IPS DF 6.9 (cell line): ENCODE results near the gene SHISA8.

Experiments used
- DNase-seq: peaks from one replicate; pipeline ENCODE4 v3.0.0-alpha.2; 2013; ENCODE audit warnings: low read depth, low spot score
- H3K27ac ChIP-seq: one replicate; pipeline ENCODE4 v1.5.1; 2013; ENCODE audit warnings: low read length, control low read depth
- H3K27me3 ChIP-seq: 2 replicates; pipeline ENCODE4 v1.6.1; 2013; ENCODE audit warnings: mild to moderate bottlenecking, low read length; ENCODE audit not compliant: control insufficient read depth, insufficient read depth
- H3K36me3 ChIP-seq: 2 replicates; pipeline ENCODE4 v1.6.1; 2013; ENCODE audit warnings: low read length; ENCODE audit not compliant: control insufficient read depth, insufficient read depth
- H3K4me1 ChIP-seq: 2 replicates; pipeline ENCODE4 v1.6.1; 2013; ENCODE audit warnings: low read length; ENCODE audit not compliant: control insufficient read depth, insufficient read depth
- H3K4me3 ChIP-seq: 2 replicates; pipeline ENCODE4 v1.5.1; 2013; ENCODE audit warnings: mild to moderate bottlenecking, low read length
- H3K9me3 ChIP-seq: 2 replicates; pipeline ENCODE4 v1.6.1; 2013; ENCODE audit warnings: low read length, inconsistent platforms; ENCODE audit not compliant: control insufficient read depth, insufficient read depth
- WGBS: extraction: QIAGEN DNeasy Blood & Tissue Kit; methylation state at CpG from one replicate; pipeline ENCODE4 v1.1.7; 2013; ENCODE audit warnings: mixed read lengths, missing lambda C conversion rate; ENCODE audit not compliant: insufficient read length, insufficient coverage; 5-methylcytosine and 5-hydroxymethylcytosine counted together

The SHISA8 gene

DNA sequence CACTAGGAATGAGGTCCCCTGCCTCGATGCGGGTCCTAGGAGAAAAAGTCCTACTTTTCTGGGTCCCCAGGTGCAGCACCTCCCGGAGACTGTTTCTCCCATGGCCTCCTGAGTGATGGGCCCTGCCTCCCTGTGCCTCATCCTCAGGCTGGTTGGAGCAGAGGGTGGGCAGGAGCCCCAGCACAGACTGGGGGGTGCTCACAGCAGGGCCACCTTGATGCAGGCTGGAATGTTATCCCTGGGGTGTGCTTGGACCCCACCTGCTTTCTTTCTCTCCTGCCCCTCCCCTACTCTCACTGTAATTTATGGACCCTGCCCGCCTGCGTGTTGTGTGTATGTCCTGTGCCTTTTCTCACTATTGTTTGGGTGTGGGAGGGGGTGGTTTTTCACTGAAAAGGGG, 8.1 kb downstream of the SHISA8 start:
- peaks cover 15% of the 10 kb centered on the region for H3K27me3 ChIP-seq
- no peaks in the 10 kb centered on the region for H3K9me3 ChIP-seq
- no peak overlapping the region for H3K4me3 ChIP-seq
- DNase-seq = no peak
- H3K4me1 ChIP-seq = peaks cover 8% of the 10 kb centered on the region
- WGBS = no CpG with 5 or more reads among the region's 5 CpGs
- H3K36me3 ChIP-seq = peaks cover 27% of the 10 kb centered on the region
- H3K27ac ChIP-seq = no peak overlapping the region

DNA sequence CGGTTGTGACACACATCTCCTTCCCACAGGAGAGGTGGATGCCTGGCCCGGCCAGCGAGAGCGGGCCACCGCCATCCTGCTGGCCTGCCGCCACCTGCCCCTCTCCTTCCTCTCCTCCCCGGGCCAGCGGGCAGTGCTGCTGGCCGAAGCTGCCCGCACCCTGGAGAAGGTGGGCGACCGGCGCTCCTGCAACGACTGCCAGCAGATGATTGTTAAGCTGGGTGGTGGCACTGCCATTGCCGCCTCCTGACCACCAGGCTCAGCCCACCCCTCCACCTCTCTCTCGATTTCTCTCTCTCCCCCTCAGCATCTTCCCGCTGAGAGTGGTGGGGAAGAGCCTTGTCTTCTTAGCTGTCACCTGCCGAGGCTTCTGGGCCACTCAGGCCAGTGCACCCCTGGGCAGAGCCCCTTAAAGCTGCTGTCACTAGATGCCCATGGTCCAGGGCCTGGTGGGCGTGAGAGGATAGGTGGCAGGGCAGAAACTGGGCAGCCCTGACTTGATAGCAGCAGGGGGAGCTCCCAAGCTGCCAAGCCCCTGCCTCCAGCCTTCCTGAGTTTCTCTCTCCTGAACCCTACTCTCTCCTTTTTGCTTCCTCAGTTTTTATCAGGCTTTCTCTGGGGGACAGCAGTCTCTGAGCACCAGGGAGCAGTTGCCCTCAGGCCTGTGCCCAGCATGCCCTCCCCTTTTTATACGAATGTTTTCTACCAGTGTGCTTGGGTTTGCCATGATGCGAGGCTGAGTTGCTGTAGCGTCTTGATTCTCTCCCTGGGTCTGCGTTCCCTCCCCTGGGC, 9.3 kb downstream of the SHISA8 start:
- H3K4me1 ChIP-seq = peaks cover 4% of the 10 kb centered on the region
- peaks cover 3% of the 10 kb centered on the region; the same call in 1 of the 2 replicates for H3K27me3 ChIP-seq
- H3K36me3 ChIP-seq = peaks cover 34% of the 10 kb centered on the region
- H3K9me3 ChIP-seq = no peaks in the 10 kb centered on the region
- no peak overlapping the region for H3K27ac ChIP-seq
- H3K4me3 ChIP-seq = no peak overlapping the region
- DNase-seq = no peak
- WGBS = no CpG with 5 or more reads among the region's 23 CpGs

DNA sequence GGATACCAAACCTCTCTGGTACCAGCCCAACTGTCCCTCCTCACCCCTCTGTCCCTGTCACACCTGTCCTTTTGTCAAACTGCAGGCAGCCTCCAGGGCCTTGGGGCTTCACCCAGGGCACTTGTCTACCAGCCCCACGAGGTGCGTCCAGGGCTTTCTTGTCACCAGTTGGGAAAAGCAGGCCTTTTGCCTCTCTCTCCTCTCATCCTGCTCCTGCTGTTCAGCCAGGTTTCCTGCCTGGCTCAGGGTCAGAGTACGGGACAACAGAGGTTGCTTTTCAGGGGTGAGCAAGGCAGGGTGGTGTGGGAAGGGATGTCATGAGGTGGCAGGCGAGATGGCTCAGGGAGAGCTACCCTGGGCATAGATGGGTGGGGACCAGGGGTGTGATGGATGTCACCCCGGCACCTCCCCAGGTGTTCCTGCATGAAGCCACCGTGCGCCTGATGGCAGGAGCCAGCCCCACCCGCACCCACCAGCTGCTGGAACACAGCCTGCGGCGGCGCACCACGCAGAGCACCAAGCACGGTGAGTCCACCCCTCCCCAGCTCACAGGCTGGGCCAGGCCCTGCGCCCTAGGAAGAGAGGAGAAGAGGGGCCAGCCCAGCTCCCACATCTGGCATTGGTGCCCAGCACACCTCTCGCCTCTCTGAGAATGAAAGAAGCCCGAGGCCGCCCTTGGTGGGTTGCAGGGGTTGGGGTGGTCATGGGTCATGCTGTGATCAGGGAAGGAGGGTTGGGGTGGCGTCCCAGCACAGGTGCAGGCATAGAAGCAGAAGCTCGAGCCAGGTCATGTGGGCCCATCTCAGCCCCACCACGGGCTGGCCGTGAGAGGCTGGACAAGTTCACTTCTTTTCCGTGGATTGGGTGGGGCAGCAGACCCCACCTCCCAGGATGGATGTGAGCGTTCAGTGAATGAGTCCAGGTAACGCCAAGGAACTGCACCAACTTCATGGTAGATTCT, 10.1 kb downstream of the SHISA8 start:
- H3K27ac ChIP-seq = no peak overlapping the region
- H3K4me1 ChIP-seq = peaks cover 3% of the 10 kb centered on the region; the same call in 1 of the 2 replicates
- peaks cover 42% of the 10 kb centered on the region for H3K36me3 ChIP-seq
- H3K9me3 ChIP-seq = no peaks in the 10 kb centered on the region
- H3K27me3 ChIP-seq = no peaks in the 10 kb centered on the region; the same call in 1 of the 2 replicates
- no CpG with 5 or more reads among the region's 24 CpGs for WGBS
- no peak for DNase-seq
- H3K4me3 ChIP-seq = no peak overlapping the region

DNA sequence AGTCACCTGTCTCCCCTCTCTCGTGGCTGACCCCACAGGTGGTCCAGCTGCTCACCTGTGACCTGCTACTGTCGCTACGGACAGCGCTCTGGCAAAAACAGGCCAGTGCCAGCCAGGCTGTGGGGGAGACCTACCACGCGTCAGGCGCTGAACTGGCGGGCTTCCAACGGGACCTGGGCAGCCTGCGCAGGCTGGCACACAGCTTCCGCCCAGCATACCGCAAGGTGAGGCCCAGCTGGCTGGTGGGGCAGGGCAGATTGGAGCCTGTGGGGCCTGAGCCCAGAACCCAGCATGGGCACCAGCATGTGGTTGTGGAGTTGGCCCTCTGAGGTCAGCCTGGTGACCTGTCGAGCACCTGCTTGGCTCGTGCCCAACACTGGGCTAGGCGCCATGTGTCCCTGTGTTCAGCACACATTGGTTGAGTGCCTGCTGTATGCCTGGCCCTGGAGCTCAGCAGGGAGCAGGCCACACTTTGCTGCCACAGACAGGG, 11.9 kb downstream of the SHISA8 start:
- no peaks in the 10 kb centered on the region for H3K9me3 ChIP-seq
- H3K27ac ChIP-seq = no peak overlapping the region
- no CpG with 5 or more reads among the region's 15 CpGs for WGBS
- no peak overlapping the region; the same call in 1 of the 2 replicates for H3K4me3 ChIP-seq
- no peak for DNase-seq
- peaks cover 57% of the 10 kb centered on the region for H3K36me3 ChIP-seq
- H3K4me1 ChIP-seq = peaks cover 3% of the 10 kb centered on the region; the same call in 1 of the 2 replicates
- no peaks in the 10 kb centered on the region for H3K27me3 ChIP-seq

DNA sequence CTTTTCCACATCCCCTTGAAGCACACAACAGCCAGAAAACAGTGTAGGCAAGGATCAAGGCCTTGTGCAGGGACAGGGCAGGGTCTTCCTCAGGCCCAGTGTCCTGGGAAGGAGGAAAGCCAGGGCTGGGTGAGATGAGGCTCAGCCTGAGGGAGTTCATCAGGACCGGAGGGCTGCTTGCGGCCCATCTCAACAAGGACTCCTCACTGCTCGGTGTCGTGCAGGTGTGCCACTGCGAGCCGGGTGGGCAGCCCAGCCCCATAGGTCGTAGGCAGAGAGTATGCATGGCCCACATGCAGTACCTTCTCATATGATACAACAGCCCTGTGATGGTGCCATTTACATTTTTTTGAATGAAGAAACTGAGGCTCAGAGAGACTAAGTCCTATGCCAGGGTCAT, 12.9 kb downstream of the SHISA8 start:
- no peak overlapping the region for H3K4me3 ChIP-seq
- no peaks in the 10 kb centered on the region for H3K9me3 ChIP-seq
- peaks cover 64% of the 10 kb centered on the region for H3K36me3 ChIP-seq
- H3K27me3 ChIP-seq = no peaks in the 10 kb centered on the region
- DNase-seq = no peak
- H3K4me1 ChIP-seq = no peaks in the 10 kb centered on the region
- no peak overlapping the region for H3K27ac ChIP-seq
- WGBS = no CpG with 5 or more reads among the region's 7 CpGs

DNA sequence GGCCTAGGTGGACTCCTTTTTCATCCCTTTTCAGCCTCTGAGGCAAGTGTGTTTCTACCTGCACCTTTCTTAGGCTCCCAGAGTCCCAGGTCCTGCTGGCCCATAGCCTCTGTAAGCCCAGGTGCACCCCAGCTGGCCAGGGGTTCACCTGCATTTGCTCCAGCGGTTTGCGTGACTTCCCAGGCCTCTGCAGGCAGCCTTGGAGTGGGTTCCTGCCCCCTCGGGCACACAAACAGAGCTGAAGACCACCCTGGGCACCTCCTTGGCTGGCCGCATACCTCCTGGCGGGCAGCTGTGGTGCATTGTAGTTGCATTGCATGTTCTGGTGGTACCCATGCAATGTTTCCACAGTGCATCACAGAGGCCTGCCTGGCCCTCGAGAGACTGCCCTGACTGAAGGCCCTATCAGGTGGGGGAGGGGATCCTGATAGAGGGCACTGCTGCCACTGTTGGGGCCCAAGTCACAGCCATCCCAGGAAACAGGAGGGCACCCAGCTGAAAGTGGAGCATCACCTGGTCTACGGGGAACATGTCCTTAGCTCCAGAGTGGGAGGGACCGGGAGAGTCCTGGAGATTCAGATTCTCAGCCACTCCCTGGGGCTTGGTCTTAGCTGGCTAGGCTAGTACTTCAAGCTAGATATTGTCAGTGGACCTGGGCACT, 14.1 kb downstream of the SHISA8 start:
- no peak for DNase-seq
- no CpG with 5 or more reads among the region's 8 CpGs for WGBS

DNA sequence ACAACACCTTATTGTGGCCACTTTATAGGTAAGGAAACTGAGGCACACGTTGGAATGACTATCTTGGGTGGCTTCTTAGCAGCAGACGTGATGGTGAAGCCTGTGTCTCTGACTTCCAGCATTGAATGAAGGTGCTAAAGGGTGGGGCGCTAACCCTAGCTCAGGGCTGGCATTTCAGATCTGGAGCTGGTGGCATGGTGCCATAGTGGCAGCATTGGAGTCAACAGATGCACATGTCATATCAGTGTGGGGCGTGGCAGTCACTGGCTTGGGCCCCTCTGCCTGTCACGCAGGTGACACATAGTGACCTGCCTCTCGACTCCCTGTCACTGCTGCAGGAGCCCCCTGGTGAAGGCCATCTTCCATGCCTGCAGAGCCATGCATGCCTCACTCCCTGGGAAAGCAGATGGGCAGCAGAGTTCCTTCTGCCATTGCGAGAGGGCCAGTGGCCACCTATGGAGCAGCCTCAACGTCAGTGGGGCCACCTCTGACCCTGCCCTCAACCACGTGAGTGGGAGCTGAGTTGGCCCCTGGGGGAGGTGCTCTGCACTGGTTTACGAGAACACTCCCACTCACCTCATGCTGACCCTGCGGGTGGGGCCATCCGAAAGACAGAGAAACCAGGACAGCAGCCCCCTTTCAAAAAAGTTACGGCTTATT, 14.8 kb downstream of the SHISA8 start:
- Histone ChIP-seq H3K9me3 (no peaks in the 10 kb centered on the region), H3K27me3 (no peaks in the 10 kb centered on the region), H3K36me3 (peaks cover 65% of the 10 kb centered on the region), H3K4me3 (no peak overlapping the region), H3K27ac (no peak overlapping the region), H3K4me1 (no peaks in the 10 kb centered on the region)
- no peak for DNase-seq
- no CpG with 5 or more reads among the region's 13 CpGs for WGBS

More for the DNA sequence above, 14.1 kb downstream of the SHISA8 start:
- Histone ChIP-seq H3K9me3 (no peaks in the 10 kb centered on the region), H3K27ac (no peak overlapping the region), H3K4me1 (no peaks in the 10 kb centered on the region), H3K36me3 (peaks cover 69% of the 10 kb centered on the region), H3K27me3 (no peaks in the 10 kb centered on the region), H3K4me3 (no peak overlapping the region)

DNA sequence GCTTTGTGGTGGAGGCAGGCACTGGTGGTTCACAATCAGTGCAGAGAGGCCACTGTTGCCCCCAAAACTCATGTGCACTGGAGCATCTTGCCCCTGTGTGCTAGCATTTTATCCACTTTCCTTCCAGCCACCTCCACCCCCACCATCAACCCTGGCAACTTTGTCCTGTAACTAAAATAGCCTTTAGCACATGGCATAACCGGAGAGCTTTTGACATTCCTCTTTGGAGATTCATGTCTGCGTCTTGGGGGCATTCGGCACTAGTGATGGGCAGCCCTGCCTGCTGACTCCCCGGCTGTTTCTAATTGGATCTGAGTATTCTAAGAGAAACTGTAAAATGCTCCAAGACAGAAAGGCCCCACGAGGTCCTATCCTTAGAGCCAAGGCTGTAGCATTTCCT, 15.8 kb downstream of the SHISA8 start:
- H3K27me3 ChIP-seq = no peaks in the 10 kb centered on the region
- DNase-seq = no peak
- no peaks in the 10 kb centered on the region for H3K9me3 ChIP-seq
- no peaks in the 10 kb centered on the region; the same call in 1 of the 2 replicates for H3K4me1 ChIP-seq
- WGBS = no CpG with 5 or more reads among the region's 5 CpGs
- H3K36me3 ChIP-seq = peaks cover 64% of the 10 kb centered on the region
- H3K27ac ChIP-seq = no peak overlapping the region
- H3K4me3 ChIP-seq = no peak overlapping the region

DNA sequence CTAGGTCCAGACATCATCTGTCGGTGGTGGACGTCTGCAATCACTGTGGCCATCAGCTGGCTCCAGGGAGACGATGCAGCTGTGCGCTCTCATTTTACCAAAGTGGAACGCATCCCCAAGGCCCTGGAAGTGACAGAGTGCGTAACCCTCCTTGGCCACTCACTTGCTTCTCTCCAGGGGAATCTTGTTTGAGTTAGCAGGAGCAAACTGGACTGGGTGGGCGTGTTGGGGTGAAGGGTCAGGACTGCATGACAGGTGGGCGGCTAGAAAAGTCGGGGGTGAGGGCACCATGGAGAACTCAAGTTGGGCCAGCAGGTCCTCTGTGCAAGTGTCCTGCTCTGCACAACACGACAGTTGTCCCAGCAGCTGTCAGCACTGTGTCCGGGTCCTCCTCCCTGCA, 16.2 kb downstream of the SHISA8 start:
- no peaks in the 10 kb centered on the region for H3K9me3 ChIP-seq
- no peaks in the 10 kb centered on the region for H3K27me3 ChIP-seq
- DNase-seq = no peak
- H3K36me3 ChIP-seq = peaks cover 66% of the 10 kb centered on the region
- H3K4me1 ChIP-seq = no peaks in the 10 kb centered on the region; the same call in 1 of the 2 replicates
- no CpG with 5 or more reads among the region's 11 CpGs for WGBS
- H3K27ac ChIP-seq = no peak overlapping the region
- H3K4me3 ChIP-seq = no peak overlapping the region
